GM23338 (cell line): ENCODE measurements around the gene CCDC60. TPM values are rescaled to one million over a fixed set of nuclear protein-coding genes. Genes with fewer than 3 reads are reported as not detected.

Experiments used
- ATAC-seq: fragments of 200-7000 bp; cut with Tn5 transposase; 3 replicates; pipeline ENCODE4 v1.9.1; 2020
- DNase-seq: peaks from one replicate; pipeline ENCODE4 v3.0.0-alpha.2; 2015; ENCODE audit warnings: low spot score
- H2AFZ ChIP-seq: fragments of 200-600 bp; sonication (generic); 2 replicates; pipeline ENCODE4 v1.8.0; 2016; ENCODE audit warnings: antibody characterized with exemption, mild to moderate bottlenecking, moderate library complexity
- H3F3A ChIP-seq: fragments of 200-600 bp; sonication (generic); replicated peaks from 2 replicates; pipeline ENCODE4 v1.8.0; 2017; ENCODE audit warnings: antibody characterized with exemption, mixed run types, low read depth
- H3K27ac ChIP-seq: fragments of 200-600 bp; sonication (generic); 2 replicates; pipeline ENCODE4 v1.6.1; 2016; ENCODE audit warnings: low read depth
- H3K27me3 ChIP-seq: fragments of 200-600 bp; sonication (generic); 2 replicates; pipeline ENCODE4 v1.8.0; 2016; ENCODE audit warnings: mild to moderate bottlenecking, mixed run types, moderate library complexity; ENCODE audit not compliant: insufficient read depth
- H3K36me3 ChIP-seq: fragments of 200-600 bp; sonication (generic); 2 replicates; pipeline ENCODE4 v1.8.0; 2016; ENCODE audit warnings: mild to moderate bottlenecking; ENCODE audit not compliant: insufficient read depth
- H3K4me1 ChIP-seq: fragments of 200-600 bp; sonication (generic); 2 replicates; pipeline ENCODE4 v1.8.0; 2016; ENCODE audit warnings: mild to moderate bottlenecking, moderate library complexity; ENCODE audit not compliant: insufficient read depth
- H3K4me2 ChIP-seq: fragments of 200-600 bp; sonication (generic); 2 replicates; pipeline ENCODE4 v1.7.1; 2017; ENCODE audit warnings: mixed run types
- H3K4me3 ChIP-seq: fragments of 200-600 bp; sonication (generic); 2 replicates; pipeline ENCODE4 v1.6.1; 2016; ENCODE audit warnings: mixed run types
- H3K79me2 ChIP-seq: fragments of 200-600 bp; sonication (generic); replicated peaks from 2 replicates; pipeline ENCODE4 v1.8.0; 2017; ENCODE audit warnings: mild to moderate bottlenecking; ENCODE audit not compliant: insufficient read depth
- H3K9me2 ChIP-seq: fragments of 200-600 bp; sonication (generic); 2 replicates; pipeline ENCODE4 v1.8.0; 2017; ENCODE audit not compliant: insufficient read depth
- H4K20me1 ChIP-seq: fragments of 200-600 bp; sonication (generic); replicated peaks from 2 replicates; pipeline ENCODE4 v1.8.0; 2017; ENCODE audit warnings: mild to moderate bottlenecking; ENCODE audit not compliant: insufficient read depth
- H3K27ac Mint-ChIP-seq: 2 replicates; pipeline ENCODE4 v1.8.0; 2020; ENCODE audit warnings: inconsistent platforms, mild to moderate bottlenecking, moderate library complexity, mixed read lengths
- H3K27me3 Mint-ChIP-seq: 3 replicates; pipeline ENCODE4 v1.8.0; 2022; ENCODE audit warnings: low read depth, mild to moderate bottlenecking, moderate library complexity, mixed read lengths, inconsistent platforms; ENCODE audit not compliant: insufficient read depth, poor library complexity
- H3K36me3 Mint-ChIP-seq: 3 replicates; pipeline ENCODE4 v1.8.0; 2021; ENCODE audit warnings: low read depth, mild to moderate bottlenecking, inconsistent platforms, moderate library complexity, mixed read lengths
- H3K4me1 Mint-ChIP-seq: 3 replicates; pipeline ENCODE4 v1.8.0; 2020; ENCODE audit warnings: mild to moderate bottlenecking, inconsistent platforms, mixed read lengths
- H3K4me3 Mint-ChIP-seq: 3 replicates; pipeline ENCODE4 v1.8.0; 2021; ENCODE audit warnings: moderate library complexity, mild to moderate bottlenecking, inconsistent platforms, mixed read lengths
- H3K9me3 Mint-ChIP-seq: 3 replicates; pipeline ENCODE4 v1.8.0; 2020; ENCODE audit warnings: moderate library complexity, mild to moderate bottlenecking, inconsistent platforms, mixed read lengths
- EZH2phosphoT487 ChIP-seq: fragments of 200-600 bp; sonication (generic); IDR thresholded peaks from one replicate; pipeline ENCODE4 v1.8.1; 2018; ENCODE audit warnings: antibody characterized with exemption; ENCODE audit not compliant: unreplicated experiment
- JUNB ChIP-seq: IDR thresholded peaks from one replicate; pipeline ENCODE4 v1.6.1; 2016; ENCODE audit warnings: antibody characterized with exemption; ENCODE audit not compliant: unreplicated experiment
- NANOG ChIP-seq: IDR thresholded peaks from 2 replicates; pipeline ENCODE4 v1.6.1; 2016; ENCODE audit warnings: antibody characterized with exemption, borderline replicate concordance
- POLR2AphosphoS5 ChIP-seq: IDR thresholded peaks from 2 replicates; pipeline ENCODE4 v1.6.1; 2016; ENCODE audit warnings: antibody characterized with exemption, low read depth
- STAT1 ChIP-seq: IDR thresholded peaks from one replicate; pipeline ENCODE4 v1.6.1; 2016; ENCODE audit warnings: antibody characterized with exemption; ENCODE audit not compliant: unreplicated experiment
- ZNF114 ChIP-seq: fragments of 250-450 bp; sonication (Bioruptor Pico); IDR thresholded peaks from 2 replicates; pipeline ENCODE4 v1.5.0; 2020; ENCODE audit warnings: mild to moderate bottlenecking, moderate library complexity
- polyA plus RNA-seq: library from polyadenylated mRNA; unstranded; fragments of >200 nt; fragmentation: Nextera tagmentation; extraction: Ambion mirVana; gene quantifications from 2 replicates; pipeline ENCODE4 v1.2.1, GENCODE V29; 2016
- total RNA-seq: library from RNA; depleted of rRNA; stranded (reverse); fragments of >200 nt; shearing (Covaris generic); gene quantifications from 2 replicates; pipeline ENCODE4 v1.2.3, GENCODE V29; 2014
- TF ChIP-seq, protein P1 (sequence below): IDR thresholded peaks from 2 replicates; pipeline ENCODE4 v1.6.1; 2016; ENCODE audit warnings: antibody characterized with exemption
- TF ChIP-seq, protein P2 (sequence below), 2 experiments: fragments of 200-600 bp in 1 of 2; sonication (generic) in 1 of 2; conservative IDR thresholded peaks; 2 replicates each; pipeline versions ENCODE4 v1.5.1 to v1.6.1; 2016 to 2017; ENCODE audit warnings: antibody characterized with exemption in 2 of 2, low read depth in 2 of 2, mild to moderate bottlenecking in 2 of 2, moderate library complexity in 1 of 2
- TF ChIP-seq, protein P3 (sequence below): fragments of 250-450 bp; sonication (Bioruptor Pico); IDR thresholded peaks from 2 replicates; pipeline ENCODE4 v1.5.0; 2020; ENCODE audit warnings: mild to moderate bottlenecking, moderate library complexity
- TF ChIP-seq, protein P4 (sequence below): IDR thresholded peaks from one replicate; pipeline ENCODE4 v1.6.1; 2018; ENCODE audit warnings: antibody characterized with exemption; ENCODE audit not compliant: unreplicated experiment

The CCDC60 gene
- total and polyA plus RNA-seq, 2 experiments from 2014 or later: 0.53 TPM; not detected in 1

DNA sequence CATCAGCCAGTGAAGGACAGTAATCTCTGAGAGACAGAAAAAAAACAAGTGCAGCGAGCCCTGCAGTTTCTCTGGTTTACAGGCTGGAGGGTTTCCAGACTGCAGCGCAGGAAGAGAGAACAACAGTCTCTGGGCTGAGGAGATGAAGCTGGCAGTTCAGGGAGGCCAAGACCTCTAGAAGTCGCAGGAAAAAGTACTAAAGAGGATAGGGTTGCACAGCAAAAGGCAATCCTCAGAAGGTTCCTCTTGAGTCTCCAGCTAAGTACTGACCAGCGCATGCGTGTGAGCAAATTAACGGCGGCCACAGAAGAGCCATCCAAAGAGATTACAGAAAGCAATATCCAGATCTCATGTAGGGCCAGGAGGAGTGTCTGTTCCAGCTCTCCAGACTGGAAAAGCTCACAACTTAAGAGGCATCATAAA is 12.2 kb upstream of the CCDC60 start:
- H3K4me2 ChIP-seq: no peak overlapping the region

DNA sequence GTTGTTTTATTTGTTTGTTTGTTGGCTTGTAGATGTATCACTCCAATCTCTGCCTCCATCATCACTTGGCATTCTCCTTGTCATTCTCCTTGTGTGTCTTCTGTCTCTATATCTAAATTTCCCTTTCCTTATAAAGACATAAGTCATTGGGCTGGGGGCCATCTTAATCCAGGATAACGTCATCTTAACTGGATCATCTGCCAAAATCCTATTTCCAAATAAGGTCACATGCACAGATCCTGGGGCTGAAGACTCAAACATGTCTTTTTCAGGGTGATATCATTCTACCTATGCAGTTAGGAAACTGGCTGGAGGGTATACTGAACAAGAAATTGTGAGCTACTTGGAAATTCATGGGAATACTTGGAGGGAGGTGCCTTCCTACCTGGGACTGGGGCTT is 8.7 kb upstream of the CCDC60 start:
- Mint-ChIP-seq H3K27ac (no peak overlapping the region), H3K27me3 (no peaks in the 10 kb centered on the region), H3K4me3 (no peak overlapping the region), H3K4me1 (no peaks in the 10 kb centered on the region), H3K36me3 (no peaks in the 10 kb centered on the region; the same call in 2 of the 3 replicates), H3K9me3 (no peaks in the 10 kb centered on the region)
- DNase-seq (no peak), ATAC-seq (no peak)
- Histone ChIP-seq H3K4me2 (no peak overlapping the region), H3F3A (no peaks in the 10 kb centered on the region), H3K27ac (no peak overlapping the region), H2AFZ (no peak overlapping the region), H3K79me2 (no peaks in the 10 kb centered on the region), H3K27me3 (no peaks in the 10 kb centered on the region), H3K9me2 (peaks cover 9% of the 10 kb centered on the region; the same call in 1 of the 2 replicates), H3K4me1 (no peaks in the 10 kb centered on the region), H4K20me1 (no peaks in the 10 kb centered on the region), H3K4me3 (no peak overlapping the region), H3K36me3 (no peaks in the 10 kb centered on the region)
- TF ChIP-seq NANOG (no peak), POLR2AphosphoS5 (no peak)
- TF ChIP-seq, protein P1, sequence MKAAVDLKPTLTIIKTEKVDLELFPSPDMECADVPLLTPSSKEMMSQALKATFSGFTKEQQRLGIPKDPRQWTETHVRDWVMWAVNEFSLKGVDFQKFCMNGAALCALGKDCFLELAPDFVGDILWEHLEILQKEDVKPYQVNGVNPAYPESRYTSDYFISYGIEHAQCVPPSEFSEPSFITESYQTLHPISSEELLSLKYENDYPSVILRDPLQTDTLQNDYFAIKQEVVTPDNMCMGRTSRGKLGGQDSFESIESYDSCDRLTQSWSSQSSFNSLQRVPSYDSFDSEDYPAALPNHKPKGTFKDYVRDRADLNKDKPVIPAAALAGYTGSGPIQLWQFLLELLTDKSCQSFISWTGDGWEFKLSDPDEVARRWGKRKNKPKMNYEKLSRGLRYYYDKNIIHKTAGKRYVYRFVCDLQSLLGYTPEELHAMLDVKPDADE: no peak
- TF ChIP-seq, protein P2, sequence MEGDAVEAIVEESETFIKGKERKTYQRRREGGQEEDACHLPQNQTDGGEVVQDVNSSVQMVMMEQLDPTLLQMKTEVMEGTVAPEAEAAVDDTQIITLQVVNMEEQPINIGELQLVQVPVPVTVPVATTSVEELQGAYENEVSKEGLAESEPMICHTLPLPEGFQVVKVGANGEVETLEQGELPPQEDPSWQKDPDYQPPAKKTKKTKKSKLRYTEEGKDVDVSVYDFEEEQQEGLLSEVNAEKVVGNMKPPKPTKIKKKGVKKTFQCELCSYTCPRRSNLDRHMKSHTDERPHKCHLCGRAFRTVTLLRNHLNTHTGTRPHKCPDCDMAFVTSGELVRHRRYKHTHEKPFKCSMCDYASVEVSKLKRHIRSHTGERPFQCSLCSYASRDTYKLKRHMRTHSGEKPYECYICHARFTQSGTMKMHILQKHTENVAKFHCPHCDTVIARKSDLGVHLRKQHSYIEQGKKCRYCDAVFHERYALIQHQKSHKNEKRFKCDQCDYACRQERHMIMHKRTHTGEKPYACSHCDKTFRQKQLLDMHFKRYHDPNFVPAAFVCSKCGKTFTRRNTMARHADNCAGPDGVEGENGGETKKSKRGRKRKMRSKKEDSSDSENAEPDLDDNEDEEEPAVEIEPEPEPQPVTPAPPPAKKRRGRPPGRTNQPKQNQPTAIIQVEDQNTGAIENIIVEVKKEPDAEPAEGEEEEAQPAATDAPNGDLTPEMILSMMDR (conservative IDR thresholded peaks at IDR 0.05; ENCODE audit: low read depth in 2 of 2): no peak
- TF ChIP-seq, protein P3, sequence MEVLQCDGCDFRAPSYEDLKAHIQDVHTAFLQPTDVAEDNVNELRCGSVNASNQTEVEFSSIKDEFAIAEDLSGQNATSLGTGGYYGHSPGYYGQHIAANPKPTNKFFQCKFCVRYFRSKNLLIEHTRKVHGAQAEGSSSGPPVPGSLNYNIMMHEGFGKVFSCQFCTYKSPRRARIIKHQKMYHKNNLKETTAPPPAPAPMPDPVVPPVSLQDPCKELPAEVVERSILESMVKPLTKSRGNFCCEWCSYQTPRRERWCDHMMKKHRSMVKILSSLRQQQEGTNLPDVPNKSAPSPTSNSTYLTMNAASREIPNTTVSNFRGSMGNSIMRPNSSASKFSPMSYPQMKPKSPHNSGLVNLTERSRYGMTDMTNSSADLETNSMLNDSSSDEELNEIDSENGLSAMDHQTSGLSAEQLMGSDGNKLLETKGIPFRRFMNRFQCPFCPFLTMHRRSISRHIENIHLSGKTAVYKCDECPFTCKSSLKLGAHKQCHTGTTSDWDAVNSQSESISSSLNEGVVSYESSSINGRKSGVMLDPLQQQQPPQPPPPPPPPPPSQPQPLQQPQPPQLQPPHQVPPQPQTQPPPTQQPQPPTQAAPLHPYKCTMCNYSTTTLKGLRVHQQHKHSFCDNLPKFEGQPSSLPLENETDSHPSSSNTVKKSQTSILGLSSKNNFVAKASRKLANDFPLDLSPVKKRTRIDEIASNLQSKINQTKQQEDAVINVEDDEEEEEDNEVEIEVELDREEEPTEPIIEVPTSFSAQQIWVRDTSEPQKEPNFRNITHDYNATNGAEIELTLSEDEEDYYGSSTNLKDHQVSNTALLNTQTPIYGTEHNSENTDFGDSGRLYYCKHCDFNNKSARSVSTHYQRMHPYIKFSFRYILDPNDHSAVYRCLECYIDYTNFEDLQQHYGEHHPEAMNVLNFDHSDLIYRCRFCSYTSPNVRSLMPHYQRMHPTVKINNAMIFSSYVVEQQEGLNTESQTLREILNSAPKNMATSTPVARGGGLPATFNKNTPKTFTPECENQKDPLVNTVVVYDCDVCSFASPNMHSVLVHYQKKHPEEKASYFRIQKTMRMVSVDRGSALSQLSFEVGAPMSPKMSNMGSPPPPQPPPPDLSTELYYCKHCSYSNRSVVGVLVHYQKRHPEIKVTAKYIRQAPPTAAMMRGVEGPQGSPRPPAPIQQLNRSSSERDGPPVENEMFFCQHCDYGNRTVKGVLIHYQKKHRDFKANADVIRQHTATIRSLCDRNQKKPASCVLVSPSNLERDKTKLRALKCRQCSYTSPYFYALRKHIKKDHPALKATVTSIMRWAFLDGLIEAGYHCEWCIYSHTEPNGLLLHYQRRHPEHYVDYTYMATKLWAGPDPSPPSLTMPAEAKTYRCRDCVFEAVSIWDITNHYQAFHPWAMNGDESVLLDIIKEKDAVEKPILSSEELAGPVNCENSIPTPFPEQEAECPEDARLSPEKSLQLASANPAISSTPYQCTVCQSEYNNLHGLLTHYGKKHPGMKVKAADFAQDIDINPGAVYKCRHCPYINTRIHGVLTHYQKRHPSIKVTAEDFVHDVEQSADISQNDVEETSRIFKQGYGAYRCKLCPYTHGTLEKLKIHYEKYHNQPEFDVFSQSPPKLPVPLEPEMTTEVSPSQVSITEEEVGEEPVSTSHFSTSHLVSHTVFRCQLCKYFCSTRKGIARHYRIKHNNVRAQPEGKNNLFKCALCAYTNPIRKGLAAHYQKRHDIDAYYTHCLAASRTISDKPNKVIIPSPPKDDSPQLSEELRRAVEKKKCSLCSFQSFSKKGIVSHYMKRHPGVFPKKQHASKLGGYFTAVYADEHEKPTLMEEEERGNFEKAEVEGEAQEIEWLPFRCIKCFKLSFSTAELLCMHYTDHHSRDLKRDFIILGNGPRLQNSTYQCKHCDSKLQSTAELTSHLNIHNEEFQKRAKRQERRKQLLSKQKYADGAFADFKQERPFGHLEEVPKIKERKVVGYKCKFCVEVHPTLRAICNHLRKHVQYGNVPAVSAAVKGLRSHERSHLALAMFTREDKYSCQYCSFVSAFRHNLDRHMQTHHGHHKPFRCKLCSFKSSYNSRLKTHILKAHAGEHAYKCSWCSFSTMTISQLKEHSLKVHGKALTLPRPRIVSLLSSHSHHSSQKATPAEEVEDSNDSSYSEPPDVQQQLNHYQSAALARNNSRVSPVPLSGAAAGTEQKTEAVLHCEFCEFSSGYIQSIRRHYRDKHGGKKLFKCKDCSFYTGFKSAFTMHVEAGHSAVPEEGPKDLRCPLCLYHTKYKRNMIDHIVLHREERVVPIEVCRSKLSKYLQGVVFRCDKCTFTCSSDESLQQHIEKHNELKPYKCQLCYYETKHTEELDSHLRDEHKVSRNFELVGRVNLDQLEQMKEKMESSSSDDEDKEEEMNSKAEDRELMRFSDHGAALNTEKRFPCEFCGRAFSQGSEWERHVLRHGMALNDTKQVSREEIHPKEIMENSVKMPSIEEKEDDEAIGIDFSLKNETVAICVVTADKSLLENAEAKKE (CRISPR knock-in tag): no peak

More for the DNA sequence above, 12.2 kb upstream of the CCDC60 start:
- H3F3A ChIP-seq: no peaks in the 10 kb centered on the region
- no peaks in the 10 kb centered on the region for H3K27me3 ChIP-seq
- no peak overlapping the region for H2AFZ ChIP-seq
- DNase-seq (no peak), ATAC-seq (no peak)
- Mint-ChIP-seq H3K4me3 (no peak overlapping the region), H3K27me3 (no peaks in the 10 kb centered on the region), H3K36me3 (no peaks in the 10 kb centered on the region), H3K27ac (no peak overlapping the region), H3K9me3 (no peaks in the 10 kb centered on the region), H3K4me1 (no peaks in the 10 kb centered on the region)
- H3K36me3 ChIP-seq: no peaks in the 10 kb centered on the region
- H3K4me3 ChIP-seq: no peak overlapping the region
- TF ChIP-seq EZH2phosphoT487 (no peak), STAT1 (no peak), ZNF114 (CRISPR knock-in tag) (no peak), POLR2AphosphoS5 (no peak), JUNB (no peak)
- TF ChIP-seq, protein P4, sequence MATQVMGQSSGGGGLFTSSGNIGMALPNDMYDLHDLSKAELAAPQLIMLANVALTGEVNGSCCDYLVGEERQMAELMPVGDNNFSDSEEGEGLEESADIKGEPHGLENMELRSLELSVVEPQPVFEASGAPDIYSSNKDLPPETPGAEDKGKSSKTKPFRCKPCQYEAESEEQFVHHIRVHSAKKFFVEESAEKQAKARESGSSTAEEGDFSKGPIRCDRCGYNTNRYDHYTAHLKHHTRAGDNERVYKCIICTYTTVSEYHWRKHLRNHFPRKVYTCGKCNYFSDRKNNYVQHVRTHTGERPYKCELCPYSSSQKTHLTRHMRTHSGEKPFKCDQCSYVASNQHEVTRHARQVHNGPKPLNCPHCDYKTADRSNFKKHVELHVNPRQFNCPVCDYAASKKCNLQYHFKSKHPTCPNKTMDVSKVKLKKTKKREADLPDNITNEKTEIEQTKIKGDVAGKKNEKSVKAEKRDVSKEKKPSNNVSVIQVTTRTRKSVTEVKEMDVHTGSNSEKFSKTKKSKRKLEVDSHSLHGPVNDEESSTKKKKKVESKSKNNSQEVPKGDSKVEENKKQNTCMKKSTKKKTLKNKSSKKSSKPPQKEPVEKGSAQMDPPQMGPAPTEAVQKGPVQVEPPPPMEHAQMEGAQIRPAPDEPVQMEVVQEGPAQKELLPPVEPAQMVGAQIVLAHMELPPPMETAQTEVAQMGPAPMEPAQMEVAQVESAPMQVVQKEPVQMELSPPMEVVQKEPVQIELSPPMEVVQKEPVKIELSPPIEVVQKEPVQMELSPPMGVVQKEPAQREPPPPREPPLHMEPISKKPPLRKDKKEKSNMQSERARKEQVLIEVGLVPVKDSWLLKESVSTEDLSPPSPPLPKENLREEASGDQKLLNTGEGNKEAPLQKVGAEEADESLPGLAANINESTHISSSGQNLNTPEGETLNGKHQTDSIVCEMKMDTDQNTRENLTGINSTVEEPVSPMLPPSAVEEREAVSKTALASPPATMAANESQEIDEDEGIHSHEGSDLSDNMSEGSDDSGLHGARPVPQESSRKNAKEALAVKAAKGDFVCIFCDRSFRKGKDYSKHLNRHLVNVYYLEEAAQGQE: no peak
- 0 out of 2 replicates have a peak, but pooled peaks cover 4% of the 10 kb centered on the region for H3K4me1 ChIP-seq
- no peak overlapping the region for H3K27ac ChIP-seq
- H4K20me1 ChIP-seq: no peaks in the 10 kb centered on the region
- H3K79me2 ChIP-seq: no peaks in the 10 kb centered on the region
- no peaks in the 10 kb centered on the region for H3K9me2 ChIP-seq
